Chondrocyte (in vitro differentiated cells): ENCODE measurements around the gene XPO6. TPM values are rescaled to one million over a fixed set of nuclear protein-coding genes. Genes with fewer than 3 reads are reported as not detected.

ENCODE experiments used
- DNase-seq: peaks from one replicate; pipeline ENCODE4 v3.0.0; 2021; ENCODE audit warnings: mixed read lengths, low spot score
- H3K27ac Mint-ChIP-seq: one replicate; pipeline ENCODE4 v1.8.0; 2021; ENCODE audit warnings: mild to moderate bottlenecking, moderate library complexity, mixed read lengths; ENCODE audit not compliant: unreplicated experiment
- H3K27me3 Mint-ChIP-seq: 2 replicates; pipeline ENCODE4 v1.8.0; 2021; ENCODE audit warnings: low read depth, mixed read lengths
- H3K36me3 Mint-ChIP-seq: 2 replicates; pipeline ENCODE4 v1.8.0; 2021; ENCODE audit warnings: low read depth, mixed read lengths
- H3K4me1 Mint-ChIP-seq: 2 replicates; pipeline ENCODE4 v1.8.0; 2021; ENCODE audit warnings: low read depth, mild to moderate bottlenecking, mixed read lengths
- H3K4me3 Mint-ChIP-seq: one replicate; pipeline ENCODE4 v1.8.0; 2021; ENCODE audit warnings: mild to moderate bottlenecking, moderate library complexity, mixed read lengths; ENCODE audit not compliant: unreplicated experiment
- H3K9me3 Mint-ChIP-seq: 2 replicates; pipeline ENCODE4 v1.8.0; 2021; ENCODE audit warnings: low read depth, mixed read lengths
- total RNA-seq: library from RNA; stranded (reverse); gene quantifications from 3 replicates; pipeline ENCODE4 v1.2.1, GENCODE V29; 2021
- TF ChIP-seq, protein P1 (sequence below): fragments of 200-600 bp; sonication (generic); IDR thresholded peaks from 2 replicates; pipeline ENCODE4 v1.5.0; 2021; ENCODE audit warnings: antibody characterized with exemption, mild to moderate bottlenecking, moderate library complexity

XPO6 gene
- total RNA-seq, 1 donor from 2014 or later, result 124 TPM

DNA sequence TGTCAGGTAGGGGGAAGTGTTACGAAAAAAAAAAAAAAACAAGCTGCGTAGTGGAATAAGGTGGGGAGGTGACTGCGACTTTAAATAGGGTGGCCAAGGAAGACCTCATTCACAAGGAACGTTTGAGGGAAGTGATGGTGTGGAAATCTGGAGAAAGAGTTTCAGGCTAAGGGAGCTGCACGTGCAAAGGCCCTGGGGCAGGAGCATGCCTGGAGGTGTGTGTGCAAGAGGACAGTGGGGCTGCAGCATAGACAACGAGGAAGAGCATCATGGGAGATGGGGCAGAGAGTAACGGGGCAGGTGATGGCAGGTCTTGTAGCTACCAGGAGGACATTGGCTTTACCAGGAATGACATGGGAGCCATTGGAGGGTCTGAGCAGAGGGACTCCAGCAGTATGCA lies 160.3 kb downstream of the XPO6 start:
- H3K4me3 Mint-ChIP-seq, result no peak overlapping the region
- DNase-seq, result no peak

More for the DNA sequence above, 160.3 kb downstream of the XPO6 start:
- peaks cover 6% of the 10 kb centered on the region for H3K9me3 Mint-ChIP-seq
- H3K27ac Mint-ChIP-seq, result no peak overlapping the region
- H3K36me3 Mint-ChIP-seq, result peaks cover 4% of the 10 kb centered on the region
- peaks cover 18% of the 10 kb centered on the region for H3K27me3 Mint-ChIP-seq
- peaks cover 4% of the 10 kb centered on the region for H3K4me1 Mint-ChIP-seq
- TF ChIP-seq, protein P1, sequence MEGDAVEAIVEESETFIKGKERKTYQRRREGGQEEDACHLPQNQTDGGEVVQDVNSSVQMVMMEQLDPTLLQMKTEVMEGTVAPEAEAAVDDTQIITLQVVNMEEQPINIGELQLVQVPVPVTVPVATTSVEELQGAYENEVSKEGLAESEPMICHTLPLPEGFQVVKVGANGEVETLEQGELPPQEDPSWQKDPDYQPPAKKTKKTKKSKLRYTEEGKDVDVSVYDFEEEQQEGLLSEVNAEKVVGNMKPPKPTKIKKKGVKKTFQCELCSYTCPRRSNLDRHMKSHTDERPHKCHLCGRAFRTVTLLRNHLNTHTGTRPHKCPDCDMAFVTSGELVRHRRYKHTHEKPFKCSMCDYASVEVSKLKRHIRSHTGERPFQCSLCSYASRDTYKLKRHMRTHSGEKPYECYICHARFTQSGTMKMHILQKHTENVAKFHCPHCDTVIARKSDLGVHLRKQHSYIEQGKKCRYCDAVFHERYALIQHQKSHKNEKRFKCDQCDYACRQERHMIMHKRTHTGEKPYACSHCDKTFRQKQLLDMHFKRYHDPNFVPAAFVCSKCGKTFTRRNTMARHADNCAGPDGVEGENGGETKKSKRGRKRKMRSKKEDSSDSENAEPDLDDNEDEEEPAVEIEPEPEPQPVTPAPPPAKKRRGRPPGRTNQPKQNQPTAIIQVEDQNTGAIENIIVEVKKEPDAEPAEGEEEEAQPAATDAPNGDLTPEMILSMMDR, result no peak

Other genes starting within 250 kb of the XPO6 start
- gene GSG1L, start 148.3 kb downstream of the XPO6 start, total RNA-seq, result 0.23 TPM in 1 of 3 replicates, not detected in the others
- gene SBK1, start 80.6 kb upstream of the XPO6 start, total RNA-seq, result 1.5 to 2.8 TPM (median 1.7 TPM) in 3 replicates
- gene NPIPB6, start 151.5 kb upstream of the XPO6 start, total RNA-seq, result 1.9 to 4.6 TPM (median 3.4 TPM) in 3 replicates
- 62.1 to 102 TPM (median 74.2 TPM) in 3 replicates for gene EIF3CL, start 191.9 kb upstream of the XPO6 start, total RNA-seq